ENCODE results near the gene EMC9. TPM values are rescaled to one million over a fixed set of nuclear protein-coding genes. Genes with fewer than 3 reads are reported as not detected.
A peak's percentile ranks its signal among the peaks of the same experiment; 100 is the strongest.

Gene EMC9
- polyA plus RNA-seq, 3 donors = 6.4 to 9.4 (median 8.5) TPM

- Mint-ChIP-seq H3K4me1 (peaks cover 72% of the 10 kb centered on the region), H3K27ac (peak overlapping the region in 4 of 7 donors; percentile 1 to 83 (median 44)), H3K4me3 (no peak overlapping the region), H3K36me3 (peaks cover 75 to 88% of the 10 kb centered on the region in 2 donors), H3K9me3 (no peaks in the 10 kb centered on the region), H3K27me3 (ENCODE audit: low read depth in 3 of 3) (peaks cover 0 to 3% (median 0%) of the 10 kb centered on the region in 3 donors)
- Histone ChIP-seq H3K4me2 (replicated peaks; ENCODE audit: extremely low read depth, low read length, poor library complexity, severe bottlenecking) (no peak overlapping the region), H3K4me3 (replicated peaks in 1 of 3; ENCODE audit: low read depth in 2 of 3, low read length in 3 of 3) (no peak overlapping the region), H3K36me3 (replicated peaks in 1 of 2; ENCODE audit: control insufficient read depth in 1 of 2, insufficient read depth in 2 of 2, low read length in 2 of 2) (peaks cover 69 to 74% of the 10 kb centered on the region in 2 donors), H3K9ac (ENCODE audit: insufficient read depth, low read length, poor library complexity, severe bottlenecking) (no peak overlapping the region), H3K27me3 (ENCODE audit: control insufficient read depth in 2 of 2, insufficient read depth in 2 of 2, low read length in 2 of 2) (no peaks in the 10 kb centered on the region), H2AFZ (ENCODE audit: insufficient read depth, low read depth, low read length, poor library complexity, severe bottlenecking) (no peak overlapping the region), H4K20me1 (ENCODE audit: insufficient read depth, low read length) (peaks cover 68% of the 10 kb centered on the region), H3K4me1 (ENCODE audit: control insufficient read depth in 1 of 2, insufficient read depth in 2 of 2, low read length in 2 of 2) (peaks cover 56 to 81% of the 10 kb centered on the region in 2 donors), H3K27ac (ENCODE audit: low read depth in 1 of 2, low read length in 2 of 2) (peak overlapping the region in 1 of 2 donors; percentile 59), H3K9me3 (replicated peaks in 1 of 2; ENCODE audit: control insufficient read depth in 1 of 2, insufficient read depth in 1 of 2, low read length in 2 of 2) (no peaks in the 10 kb centered on the region), H3K79me2 (ENCODE audit: insufficient read depth, low read length) (peaks cover 46% of the 10 kb centered on the region)
- TF ChIP-seq CTCF (IDR thresholded peaks at IDR 0.05) = no peak
- 98% methylated on average over 14 of the region's 14 CpGs for WGBS (ENCODE audit: insufficient coverage)
- DNase-seq = no peak
- intact Hi-C loops (cut with micrococcal nuclease) = no loop called here
Observed at GRCh38 chr14:24164518-24164991, 23.2 kb upstream of the EMC9 start.

DNA sequence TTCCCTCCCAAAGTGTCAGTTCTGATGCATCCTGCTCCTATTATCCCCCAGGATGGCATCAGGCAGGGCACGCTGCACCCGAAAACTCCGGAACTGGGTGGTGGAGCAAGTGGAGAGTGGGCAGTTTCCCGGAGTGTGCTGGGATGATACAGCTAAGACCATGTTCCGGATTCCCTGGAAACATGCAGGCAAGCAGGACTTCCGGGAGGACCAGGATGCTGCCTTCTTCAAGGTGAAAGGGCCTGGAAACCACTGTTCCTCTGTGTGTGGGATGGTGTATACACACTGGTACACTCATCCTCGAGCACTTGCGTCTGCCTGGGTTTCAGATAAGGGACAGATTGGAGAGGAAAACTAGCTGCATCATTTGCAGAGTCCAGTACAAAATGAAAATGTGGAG is 20.7 kb upstream of the EMC9 start:
- H3K9me3 ChIP-seq (replicated peaks in 1 of 2; ENCODE audit: control insufficient read depth in 1 of 2, insufficient read depth in 1 of 2, low read length in 2 of 2) = no peaks in the 10 kb centered on the region
- H3K9ac ChIP-seq (ENCODE audit: insufficient read depth, low read length, poor library complexity, severe bottlenecking) = peak overlapping the region; percentile 94
- H3K27ac Mint-ChIP-seq = peak overlapping the region; percentile 96 to 99 (median 97)
- TF ChIP-seq CTCF (IDR thresholded peaks at IDR 0.05) = no peak
- peak overlapping the region; percentile 13 to 100 for H3K27ac ChIP-seq (ENCODE audit: low read depth in 1 of 2, low read length in 2 of 2)
- H3K9me3 Mint-ChIP-seq = no peaks in the 10 kb centered on the region
- intact Hi-C loops (cut with micrococcal nuclease) = no loop called here
- no peak for DNase-seq
- peaks cover 51% of the 10 kb centered on the region for H4K20me1 ChIP-seq (ENCODE audit: insufficient read depth, low read length)
- peaks cover 50 to 75% of the 10 kb centered on the region in 2 donors for H3K4me1 ChIP-seq (ENCODE audit: control insufficient read depth in 1 of 2, insufficient read depth in 2 of 2, low read length in 2 of 2)
- no peaks in the 10 kb centered on the region for H3K27me3 ChIP-seq (ENCODE audit: control insufficient read depth in 2 of 2, insufficient read depth in 2 of 2, low read length in 2 of 2)
- peak overlapping the region; percentile 91 to 100 (median 96) for H3K4me3 ChIP-seq (replicated peaks in 1 of 3; ENCODE audit: low read depth in 2 of 3, low read length in 3 of 3)
- 81% methylated on average over 5 of the region's 8 CpGs for WGBS (ENCODE audit: insufficient coverage)
- peaks cover 72 to 89% of the 10 kb centered on the region in 2 donors for H3K36me3 Mint-ChIP-seq
- peak overlapping the region; percentile 95 to 99 for H3K4me3 Mint-ChIP-seq
- no peaks in the 10 kb centered on the region for H3K27me3 Mint-ChIP-seq (ENCODE audit: low read depth in 3 of 3)
- peak overlapping the region; percentile 65 for H2AFZ ChIP-seq (ENCODE audit: insufficient read depth, low read depth, low read length, poor library complexity, severe bottlenecking)
- H3K4me2 ChIP-seq (replicated peaks; ENCODE audit: extremely low read depth, low read length, poor library complexity, severe bottlenecking) = peak overlapping the region; percentile 85
- peaks cover 60% of the 10 kb centered on the region for H3K4me1 Mint-ChIP-seq
- peaks cover 46% of the 10 kb centered on the region for H3K79me2 ChIP-seq (ENCODE audit: insufficient read depth, low read length)
- peaks cover 71 to 74% of the 10 kb centered on the region in 2 donors for H3K36me3 ChIP-seq (replicated peaks in 1 of 2; ENCODE audit: control insufficient read depth in 1 of 2, insufficient read depth in 2 of 2, low read length in 2 of 2)

Data from CD14-positive monocyte (primary cell).